IMR-90 (cell line): ENCODE results near the gene CD300LG.

Experiments used
- CEBPB ChIP-seq: IDR thresholded peaks from 2 replicates; pipeline ENCODE4 v1.6.1; 2012; ENCODE audit warnings: low read depth, low read length, improper control_type of control experiment
- CHD1 ChIP-seq: IDR thresholded peaks from 2 replicates; pipeline ENCODE4 v1.6.1; 2012; ENCODE audit warnings: low read depth, low read length, improper control_type of control experiment
- CTCF ChIP-seq: conservative IDR thresholded peaks from 2 replicates; pipeline ENCODE4 v1.5.1; 2012; ENCODE audit warnings: mild to moderate bottlenecking, low read depth, low read length, improper control_type of control experiment
- FOS ChIP-seq: fragments of 150-350 bp; IDR thresholded peaks from 2 replicates; pipeline ENCODE4 v1.6.1; 2016; ENCODE audit warnings: low read depth, low read length
- MAFK ChIP-seq: IDR thresholded peaks from 2 replicates; pipeline ENCODE4 v1.6.1; 2012; ENCODE audit warnings: low read depth, low read length, improper control_type of control experiment
- MAZ ChIP-seq: IDR thresholded peaks from 2 replicates; pipeline ENCODE4 v1.6.1; 2012; ENCODE audit warnings: low read depth, mild to moderate bottlenecking, low read length, improper control_type of control experiment, moderate library complexity, borderline replicate concordance
- MXI1 ChIP-seq: IDR thresholded peaks from 2 replicates; pipeline ENCODE4 v1.6.1; 2012; ENCODE audit warnings: low read depth, mild to moderate bottlenecking, low read length, moderate library complexity, borderline replicate concordance
- NFE2L2 ChIP-seq: fragments of 150-350 bp; IDR thresholded peaks from 2 replicates; pipeline ENCODE4 v1.6.1; 2016; ENCODE audit warnings: low read depth, mild to moderate bottlenecking, low read length
- POLR2A ChIP-seq: IDR thresholded peaks from 2 replicates; pipeline ENCODE4 v1.6.1; 2012; ENCODE audit warnings: mild to moderate bottlenecking, low read depth, low read length
- RAD21 ChIP-seq: IDR thresholded peaks from 2 replicates; pipeline ENCODE4 v1.6.1; 2012; ENCODE audit warnings: low read length, improper control_type of control experiment
- RFX5 ChIP-seq: IDR thresholded peaks from 2 replicates; pipeline ENCODE4 v1.8.0; 2012; ENCODE audit warnings: low read depth, mild to moderate bottlenecking, low read length, moderate library complexity
- SMC3 ChIP-seq: fragments of 150-350 bp; IDR thresholded peaks from 2 replicates; pipeline ENCODE4 v1.6.1; 2016; ENCODE audit warnings: low read depth, mild to moderate bottlenecking, antibody characterized with exemption, low read length, moderate library complexity
- USF2 ChIP-seq: fragments of 150-350 bp; IDR thresholded peaks from 2 replicates; pipeline ENCODE4 v1.6.1; 2017; ENCODE audit warnings: mild to moderate bottlenecking, antibody characterized with exemption, low read length, low read depth

- TF ChIP-seq FOS (no peak), CTCF (no peak), SMC3 (no peak), POLR2A (no peak), CHD1 (no peak), MXI1 (no peak), RAD21 (no peak), CEBPB (no peak), MAZ (no peak), USF2 (no peak), NFE2L2 (no peak), MAFK (no peak), RFX5 (no peak)
Observed at GRCh38 chr17:43834106-43834505, 12.9 kb upstream of the CD300LG start.
